ENCODE results near the gene KLF5. TPM values are rescaled to one million over a fixed set of nuclear protein-coding genes. Genes with fewer than 3 reads are reported as not detected.

KLF5 gene
- total and polyA plus RNA-seq, 12 donors, result 2.0 to 10.3 (median 4.6) TPM

GRCh38 chr13:73038064-73038463 lies 20.7 kb upstream of the KLF5 start:
- H3K4me3 ChIP-seq, result no peak overlapping the region
- no peak for TF ChIP-seq POLR2A (IDR thresholded peaks at IDR 0.05)
- no peak for TF ChIP-seq CTCF (IDR thresholded peaks at IDR 0.05)
- intact Hi-C loops (cut with DNase I), result no loop called here
- H3K27me3 ChIP-seq, result no peaks in the 10 kb centered on the region
- no peak for DNase-seq
- H3K9me3 ChIP-seq (replicated peaks in 1 of 3), result no peaks in the 10 kb centered on the region
- H3K4me1 ChIP-seq (replicated peaks in 1 of 2), result no peaks in the 10 kb centered on the region
- H3K27ac ChIP-seq, result no peak overlapping the region
- no peaks in the 10 kb centered on the region for H3K36me3 ChIP-seq (replicated peaks in 1 of 2)

GRCh38 chr13:73039201-73040108 lies 19.4 kb upstream of the KLF5 start:
- Histone ChIP-seq H3K4me3 (no peak overlapping the region), H3K27ac (no peak overlapping the region), H3K36me3 (replicated peaks in 1 of 2) (no peaks in the 10 kb centered on the region), H3K9me3 (replicated peaks in 1 of 3) (no peaks in the 10 kb centered on the region), H3K27me3 (no peaks in the 10 kb centered on the region), H3K4me1 (replicated peaks in 1 of 2) (no peaks in the 10 kb centered on the region)
- intact Hi-C loops (cut with DNase I), result no loop called here
- whole genome bisulfite sequencing, 4 donors, result 75 to 87% (median 84%) methylated on average over 2 of the region's 2 CpGs
- TF ChIP-seq CTCF (IDR thresholded peaks at IDR 0.05), result no peak
- DNase-seq, result no peak

- Histone ChIP-seq H3K4me1 (replicated peaks in 1 of 2) (no peaks in the 10 kb centered on the region), H3K4me3 (no peak overlapping the region), H3K36me3 (replicated peaks in 1 of 2) (no peaks in the 10 kb centered on the region), H3K9me3 (replicated peaks in 1 of 3) (no peaks in the 10 kb centered on the region), H3K27ac (no peak overlapping the region), H3K27me3 (no peaks in the 10 kb centered on the region)
- TF ChIP-seq CTCF (IDR thresholded peaks at IDR 0.05), result no peak
- TF ChIP-seq POLR2A (IDR thresholded peaks at IDR 0.05), result no peak
- intact Hi-C loops (cut with DNase I), result no loop called here
- WGBS, 4 donors, result 82 to 93% (median 87%) methylated on average over 3 of the region's 3 CpGs
- DNase-seq, result no peak
Measured at GRCh38 chr13:73040484-73040883, 18.3 kb upstream of the KLF5 start.

- intact Hi-C loops (cut with DNase I), result no loop called here
- 78 to 91% (median 83%) methylated on average over 7 of the region's 7 CpGs for WGBS, 4 donors
Measured at GRCh38 chr13:73040968-73041596, 17.7 kb upstream of the KLF5 start.

More at GRCh38 chr13:73040968-73041596, 17.7 kb upstream of the KLF5 start:
- no peaks in the 10 kb centered on the region for H3K4me1 ChIP-seq (replicated peaks in 1 of 2)
- no peaks in the 10 kb centered on the region for H3K36me3 ChIP-seq (replicated peaks in 1 of 2)
- DNase-seq, result no peak
- H3K4me3 ChIP-seq, result no peak overlapping the region
- no peak overlapping the region for H3K27ac ChIP-seq
- no peaks in the 10 kb centered on the region for H3K27me3 ChIP-seq
- H3K9me3 ChIP-seq (replicated peaks in 1 of 3), result no peaks in the 10 kb centered on the region
- TF ChIP-seq CTCF (IDR thresholded peaks at IDR 0.05) (no peak), POLR2A (IDR thresholded peaks at IDR 0.05) (no peak)

All from adrenal gland (tissue), 12 donors.